ENCODE data around the gene CADM2.
"Not testable (repeated sequence)": the region's sequence is repeated elsewhere in the genome, so short reads cannot be mapped to it uniquely, and the experiment has no call there.

CADM2 gene

GRCh38 chr3:85081191-85081906 is 122.6 kb downstream of the CADM2 start:
- DNase-seq = no peak

- DNase-seq = no peak
Observed at GRCh38 chr3:85090495-85090894, 131.7 kb downstream of the CADM2 start.

GRCh38 chr3:85100316-85100715 is 141.5 kb downstream of the CADM2 start:
- DNase-seq = no peak

- no peak for DNase-seq
Observed at GRCh38 chr3:85102781-85103180, 144.0 kb downstream of the CADM2 start.

- no peak for DNase-seq
Observed at GRCh38 chr3:85110393-85110792, 151.6 kb downstream of the CADM2 start.

GRCh38 chr3:85120879-85121278 is 162.1 kb downstream of the CADM2 start:
- DNase-seq = no peak

GRCh38 chr3:85132864-85133263 is 174.1 kb downstream of the CADM2 start:
- not testable (repeated sequence) for DNase-seq

- not testable (repeated sequence) for DNase-seq
Observed at GRCh38 chr3:85133691-85134420, 175.1 kb downstream of the CADM2 start.

GRCh38 chr3:85142626-85143025 is 183.8 kb downstream of the CADM2 start:
- DNase-seq = no peak

- no peak for DNase-seq
Observed at GRCh38 chr3:85148036-85148435, 189.2 kb downstream of the CADM2 start.

- no peak for DNase-seq
Observed at GRCh38 chr3:85151555-85151954, 192.8 kb downstream of the CADM2 start.

- DNase-seq = not testable (repeated sequence)
Observed at GRCh38 chr3:85153279-85153678, 194.5 kb downstream of the CADM2 start.

GRCh38 chr3:85159376-85159775 is 200.6 kb downstream of the CADM2 start:
- no peak for DNase-seq

- DNase-seq = no peak
Observed at GRCh38 chr3:85161544-85161943, 202.8 kb downstream of the CADM2 start.

GRCh38 chr3:85162905-85163304 is 204.1 kb downstream of the CADM2 start:
- DNase-seq = no peak

GRCh38 chr3:85164436-85164835 is 205.6 kb downstream of the CADM2 start:
- no peak for DNase-seq

- no peak for DNase-seq
Observed at GRCh38 chr3:85167576-85167975, 208.8 kb downstream of the CADM2 start.

- no peak for DNase-seq
Observed at GRCh38 chr3:85170646-85171045, 211.9 kb downstream of the CADM2 start.

- DNase-seq = no peak
Observed at GRCh38 chr3:85171976-85172375, 213.2 kb downstream of the CADM2 start.

GRCh38 chr3:85176799-85177198 is 218.0 kb downstream of the CADM2 start:
- DNase-seq = no peak

GRCh38 chr3:85182975-85183752 is 224.4 kb downstream of the CADM2 start:
- DNase-seq = no peak

GRCh38 chr3:85185495-85185894 is 226.7 kb downstream of the CADM2 start:
- no peak for DNase-seq

GRCh38 chr3:85189731-85190130 is 230.9 kb downstream of the CADM2 start:
- no peak for DNase-seq

GRCh38 chr3:85193565-85193964 is 234.8 kb downstream of the CADM2 start:
- DNase-seq = no peak

All from inflammatory macrophage treated with lipopolysaccharide for 1 hour (primary cell).